ENCODE data around the gene NUTF2.
"Not testable (repeated sequence)": the region's sequence is repeated elsewhere in the genome, so short reads cannot be mapped to it uniquely, and the experiment has no call there.

NUTF2 gene

GRCh38 chr16:67841198-67841815 is 5.4 kb upstream of the NUTF2 start:
- FAIRE-seq = no peak

- FAIRE-seq = no peak
Measured at GRCh38 chr16:67841816-67842508, 4.8 kb upstream of the NUTF2 start, which contains the start of gene THAP11. THAP11 (plus strand) TSS chr16:67842320; CDS start chr16:67842555, 235 bp downstream.

DNA sequence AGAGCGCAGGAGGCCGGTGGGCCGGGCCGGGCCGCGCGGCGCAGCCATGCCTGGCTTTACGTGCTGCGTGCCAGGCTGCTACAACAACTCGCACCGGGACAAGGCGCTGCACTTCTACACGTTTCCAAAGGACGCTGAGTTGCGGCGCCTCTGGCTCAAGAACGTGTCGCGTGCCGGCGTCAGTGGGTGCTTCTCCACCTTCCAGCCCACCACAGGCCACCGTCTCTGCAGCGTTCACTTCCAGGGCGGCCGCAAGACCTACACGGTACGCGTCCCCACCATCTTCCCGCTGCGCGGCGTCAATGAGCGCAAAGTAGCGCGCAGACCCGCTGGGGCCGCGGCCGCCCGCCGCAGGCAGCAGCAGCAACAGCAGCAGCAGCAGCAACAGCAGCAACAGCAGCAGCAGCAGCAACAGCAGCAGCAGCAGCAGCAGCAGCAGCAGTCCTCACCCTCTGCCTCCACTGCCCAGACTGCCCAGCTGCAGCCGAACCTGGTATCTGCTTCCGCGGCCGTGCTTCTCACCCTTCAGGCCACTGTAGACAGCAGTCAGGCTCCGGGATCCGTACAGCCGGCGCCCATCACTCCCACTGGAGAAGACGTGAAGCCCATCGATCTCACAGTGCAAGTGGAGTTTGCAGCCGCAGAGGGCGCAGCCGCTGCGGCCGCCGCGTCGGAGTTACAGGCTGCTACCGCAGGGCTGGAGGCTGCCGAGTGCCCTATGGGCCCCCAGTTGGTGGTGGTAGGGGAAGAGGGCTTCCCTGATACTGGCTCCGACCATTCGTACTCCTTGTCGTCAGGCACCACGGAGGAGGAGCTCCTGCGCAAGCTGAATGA is 4.0 kb upstream of the NUTF2 start:
- FAIRE-seq = no peak

GRCh38 chr16:67843343-67843765 is 3.4 kb upstream of the NUTF2 start:
- FAIRE-seq = no peak

DNA sequence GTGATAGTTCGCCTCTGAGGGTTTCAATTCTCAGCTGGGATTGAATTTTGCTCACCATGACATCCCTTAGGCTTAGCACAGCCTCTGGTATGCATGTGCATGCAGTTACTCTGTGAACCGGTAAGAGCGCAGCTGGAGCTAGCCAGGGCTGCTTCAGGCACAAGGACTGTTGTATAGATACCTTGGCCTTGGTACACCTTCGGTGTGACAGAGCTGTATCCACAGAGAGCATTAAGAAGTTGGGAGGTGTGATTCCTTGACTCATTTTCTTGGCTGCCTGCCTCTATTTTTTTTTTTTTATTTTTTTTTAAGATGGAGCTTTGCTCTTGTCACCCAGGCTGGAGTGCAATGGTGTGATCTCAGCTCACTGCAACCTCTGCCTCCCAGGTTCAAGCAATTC is 2.2 kb upstream of the NUTF2 start:
- FAIRE-seq = no peak

GRCh38 chr16:67845291-67846062 is 1.3 kb upstream of the NUTF2 start:
- no peak for FAIRE-seq

DNA sequence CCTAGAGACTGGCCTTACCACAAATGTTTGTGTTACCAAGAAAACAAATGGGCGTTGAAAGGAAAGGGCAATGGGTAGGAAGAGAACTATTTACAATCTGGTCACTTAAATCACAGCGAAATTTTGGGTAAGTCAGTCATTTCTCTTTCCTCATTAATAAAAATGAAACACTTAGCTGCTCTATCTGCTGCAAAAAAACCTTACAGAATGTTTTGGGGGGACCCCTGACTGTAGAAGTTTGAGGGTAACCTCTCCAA is 742 bp upstream of the NUTF2 start:
- FAIRE-seq = no peak

DNA sequence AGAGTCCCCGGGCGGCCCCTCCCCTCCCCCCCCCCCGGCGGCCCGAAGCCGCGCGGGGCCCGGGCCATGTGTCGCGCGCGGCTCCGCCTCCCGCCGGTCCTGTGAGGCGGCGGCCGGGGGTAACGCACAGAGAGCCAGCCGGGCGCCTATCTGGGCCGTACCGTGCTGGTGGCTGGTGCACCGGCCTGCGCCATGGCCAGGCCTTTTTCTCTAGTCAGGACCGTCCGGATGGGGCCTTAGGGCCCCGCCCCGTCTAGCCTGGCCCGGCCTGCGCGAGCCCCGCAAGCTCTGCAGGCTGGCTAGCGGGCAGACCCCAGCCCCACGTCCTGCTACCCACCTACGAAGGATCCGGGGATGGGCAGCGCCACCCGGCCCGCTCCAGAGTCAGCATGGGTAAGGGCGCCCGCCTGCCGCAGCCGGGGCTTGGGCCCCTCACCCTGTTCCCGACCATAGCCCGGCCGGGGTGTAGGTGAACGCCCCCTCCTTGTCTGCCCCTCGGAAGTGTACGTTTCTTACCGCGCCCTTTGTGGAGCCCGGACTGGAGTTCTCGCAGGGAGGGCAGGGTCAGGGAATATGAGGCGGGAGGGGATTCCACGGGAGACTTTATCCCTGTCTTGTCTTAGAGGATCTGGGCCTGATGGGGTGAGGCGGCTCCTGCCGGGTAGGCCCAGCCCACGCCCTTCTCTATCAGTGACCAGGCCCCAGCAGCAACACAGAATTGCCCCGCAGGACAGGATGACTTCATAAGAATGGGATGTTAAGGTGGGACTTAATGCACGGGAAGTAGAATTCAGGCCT is 530 bp downstream of the NUTF2 start, which contains the start of gene CENPT:
TSS of gene CENPT (minus strand) at position 630 of the 798 bp plus-strand sequence. CDS start 13,834 bp downstream, outside the sequence.
- FAIRE-seq = no peak

- FAIRE-seq = no peak
Measured at GRCh38 chr16:67848118-67848517, 1.4 kb downstream of the NUTF2 start.

GRCh38 chr16:67853670-67854069 is 6.9 kb downstream of the NUTF2 start:
- no peak for FAIRE-seq

DNA sequence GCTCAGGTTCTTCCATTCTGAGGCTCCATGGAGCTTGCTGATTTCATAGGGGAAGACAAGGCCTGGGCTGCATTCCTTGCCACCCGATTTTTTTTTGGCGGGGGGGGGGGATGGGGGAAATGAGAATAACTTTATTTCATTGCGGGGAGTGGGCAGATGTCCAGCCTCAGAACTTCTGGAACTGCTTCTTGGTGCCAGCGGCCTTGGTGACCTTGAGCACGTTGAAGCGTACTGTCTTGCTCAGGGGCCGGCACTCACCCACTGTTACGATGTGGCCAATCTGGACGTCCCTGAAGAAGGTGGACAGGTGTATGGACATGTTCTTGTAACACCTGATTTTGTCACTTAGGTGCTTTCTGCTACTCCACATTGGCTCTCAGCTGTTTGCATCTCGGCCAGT is 9.1 kb downstream of the NUTF2 start:
- no peak for FAIRE-seq

GRCh38 chr16:67856927-67857546 is 10.3 kb downstream of the NUTF2 start:
- FAIRE-seq = no peak

DNA sequence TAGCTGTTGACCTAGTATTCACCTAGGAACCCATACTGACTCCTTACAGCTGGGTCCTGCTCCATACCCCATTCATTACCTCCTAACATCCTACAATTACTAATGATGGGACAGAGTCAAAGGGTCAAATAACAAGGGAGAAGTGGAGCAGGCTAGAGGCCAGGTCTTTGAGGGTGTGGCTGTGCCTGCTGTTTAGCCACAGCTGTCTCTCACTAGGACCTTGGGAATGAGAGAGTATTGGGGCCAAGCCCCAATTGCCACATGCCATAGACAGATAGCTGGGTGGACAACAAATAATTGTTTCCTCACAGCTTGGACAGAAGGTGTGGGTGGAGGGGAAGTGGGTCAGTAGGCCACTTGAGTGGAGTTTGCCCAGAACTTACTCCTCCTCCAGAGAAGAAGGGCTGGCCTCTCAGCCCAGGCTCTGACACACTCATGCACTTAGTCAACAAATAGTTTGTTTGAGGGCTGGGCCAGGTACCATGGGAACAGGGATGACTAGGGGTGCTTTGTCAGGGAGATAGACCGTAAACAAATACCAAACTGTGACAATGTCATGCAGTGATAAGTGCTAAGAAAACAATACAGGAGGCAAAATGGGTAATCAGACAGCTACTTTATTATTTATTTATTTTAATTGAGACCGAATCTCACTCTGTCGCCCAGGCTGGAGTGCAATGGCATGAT is 11.0 kb downstream of the NUTF2 start:
- FAIRE-seq = no peak

- no peak for FAIRE-seq
Measured at GRCh38 chr16:67858500-67858899, 11.8 kb downstream of the NUTF2 start.

DNA sequence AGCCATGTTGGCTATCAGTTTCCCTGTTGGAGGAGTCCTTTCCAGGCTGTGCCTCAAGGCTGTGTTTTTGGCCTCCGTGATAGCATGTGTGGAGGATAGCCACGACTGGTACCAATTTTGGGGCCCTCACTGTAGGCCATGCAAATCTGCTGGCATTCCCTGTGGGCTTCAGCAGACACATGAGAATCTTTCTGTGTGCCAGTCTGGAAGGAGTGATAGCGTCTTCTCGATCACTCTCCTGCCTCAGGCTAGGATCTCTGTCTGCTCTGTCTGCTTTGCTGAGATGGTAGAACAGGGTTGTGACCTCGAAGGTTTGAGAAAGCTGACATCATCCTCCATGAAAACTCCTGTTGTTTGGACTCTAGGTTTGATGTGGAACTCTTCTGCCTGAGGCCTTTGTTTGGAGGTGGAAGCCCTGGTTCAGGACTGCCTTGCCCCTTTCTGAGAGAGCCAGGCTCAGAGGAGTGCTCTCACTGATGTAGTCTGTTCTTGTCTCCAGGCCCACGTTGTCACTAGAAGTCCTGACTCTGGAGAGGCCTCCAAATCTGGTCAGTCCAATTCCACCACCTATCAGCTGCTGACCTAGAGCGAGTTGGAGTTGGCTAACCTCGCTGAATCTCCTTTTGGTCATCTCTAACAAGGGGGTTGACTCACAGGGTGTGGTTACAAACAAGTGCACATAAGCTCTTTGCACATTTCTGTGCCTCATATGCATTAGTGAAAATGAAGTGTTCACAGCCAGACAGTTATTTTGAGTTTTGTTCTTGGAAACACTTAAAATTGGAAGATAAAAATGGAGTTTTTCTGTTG is 14.1 kb downstream of the NUTF2 start:
- no peak for FAIRE-seq

DNA sequence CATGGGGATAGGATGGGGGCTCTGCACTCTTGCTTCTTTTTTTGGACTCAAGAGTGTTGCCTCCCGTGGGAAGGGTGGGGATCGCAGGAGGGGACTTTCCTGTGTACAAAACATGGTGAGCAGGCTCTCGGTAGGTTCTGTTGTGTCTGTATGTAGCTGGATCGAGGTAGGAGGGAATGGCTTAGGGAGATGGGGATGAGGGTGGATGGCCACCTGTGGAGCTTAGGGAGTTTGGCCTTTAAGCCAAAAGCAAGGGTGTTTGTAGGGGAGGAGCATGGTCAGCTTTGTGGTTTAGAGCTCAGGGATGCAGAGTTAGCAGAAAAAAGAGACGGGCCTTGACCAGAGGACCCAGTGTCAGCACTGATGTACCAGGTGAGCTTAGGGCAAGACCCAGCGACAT is 15.1 kb downstream of the NUTF2 start:
- no peak for FAIRE-seq

DNA sequence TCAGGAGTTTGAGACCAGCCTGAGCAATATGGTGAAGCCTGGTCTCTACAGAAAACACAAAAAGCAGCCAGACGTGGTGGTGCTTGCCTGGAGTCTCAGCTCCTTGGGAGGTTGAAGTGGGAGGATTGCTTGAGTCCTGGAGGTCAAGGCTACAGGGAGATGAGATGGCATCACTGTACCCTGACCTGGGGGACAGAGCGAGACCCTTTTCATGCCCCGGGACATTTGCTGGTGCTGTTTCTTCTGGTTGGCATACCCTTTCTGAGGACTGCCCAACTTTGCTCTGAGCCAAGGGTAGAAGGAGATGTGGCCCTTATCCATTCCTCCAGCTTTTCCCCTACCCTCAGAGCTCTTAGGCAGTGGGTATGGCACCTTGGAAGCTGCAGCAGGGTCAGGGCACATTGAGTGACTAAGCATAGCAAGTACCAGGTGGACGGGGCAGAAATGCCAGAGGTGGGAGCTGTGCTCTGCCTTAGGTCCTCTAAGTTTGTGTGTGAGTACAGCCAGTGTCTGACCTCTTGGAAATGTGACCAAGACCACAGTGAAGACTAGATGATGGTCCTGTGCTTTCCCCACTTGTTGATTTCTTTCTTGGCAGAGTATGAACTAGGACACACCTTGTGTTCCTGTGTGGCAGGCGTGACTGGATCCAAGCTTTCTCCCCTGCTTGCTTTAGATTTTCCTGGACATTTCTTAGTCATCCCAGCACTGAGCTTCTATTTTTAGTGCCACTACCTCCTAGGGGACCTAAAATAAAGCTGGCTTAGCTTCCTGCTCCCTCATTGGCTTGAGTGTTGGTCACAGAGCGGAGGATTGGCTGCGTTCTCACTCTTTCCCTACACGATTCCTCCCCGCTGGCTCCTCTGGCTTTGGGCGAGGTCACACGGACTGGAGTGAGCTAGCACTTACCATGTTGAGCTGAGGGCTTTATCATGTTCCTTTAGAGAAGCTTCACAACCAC is 16.2 kb downstream of the NUTF2 start:
- FAIRE-seq = no peak

DNA sequence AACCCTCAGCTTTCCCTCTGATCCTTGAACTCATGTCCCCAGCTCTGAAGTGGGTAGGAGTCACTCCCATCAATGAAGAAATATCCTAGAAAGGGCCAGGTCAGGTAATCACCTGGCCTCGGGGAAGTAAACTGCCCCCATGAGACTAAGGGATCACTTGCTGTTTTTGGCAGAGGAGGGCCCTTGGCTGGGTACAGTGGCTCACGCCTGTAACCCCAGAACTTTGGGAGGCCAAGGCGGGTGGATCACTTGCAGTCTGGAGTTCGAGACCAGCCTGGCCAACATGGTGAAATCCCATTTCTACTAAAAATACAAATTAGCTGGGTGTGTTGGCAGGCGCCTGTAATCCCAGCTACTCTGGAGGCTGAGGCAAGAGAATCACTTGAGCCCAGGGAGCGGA is 17.3 kb downstream of the NUTF2 start:
- FAIRE-seq = not testable (repeated sequence)

- FAIRE-seq = no peak
Measured at GRCh38 chr16:67864594-67864993, 17.9 kb downstream of the NUTF2 start.

All from islet of Langerhans (tissue), 1 donor.